ENCODE results near the gene ALPL.

The ALPL gene

DNA sequence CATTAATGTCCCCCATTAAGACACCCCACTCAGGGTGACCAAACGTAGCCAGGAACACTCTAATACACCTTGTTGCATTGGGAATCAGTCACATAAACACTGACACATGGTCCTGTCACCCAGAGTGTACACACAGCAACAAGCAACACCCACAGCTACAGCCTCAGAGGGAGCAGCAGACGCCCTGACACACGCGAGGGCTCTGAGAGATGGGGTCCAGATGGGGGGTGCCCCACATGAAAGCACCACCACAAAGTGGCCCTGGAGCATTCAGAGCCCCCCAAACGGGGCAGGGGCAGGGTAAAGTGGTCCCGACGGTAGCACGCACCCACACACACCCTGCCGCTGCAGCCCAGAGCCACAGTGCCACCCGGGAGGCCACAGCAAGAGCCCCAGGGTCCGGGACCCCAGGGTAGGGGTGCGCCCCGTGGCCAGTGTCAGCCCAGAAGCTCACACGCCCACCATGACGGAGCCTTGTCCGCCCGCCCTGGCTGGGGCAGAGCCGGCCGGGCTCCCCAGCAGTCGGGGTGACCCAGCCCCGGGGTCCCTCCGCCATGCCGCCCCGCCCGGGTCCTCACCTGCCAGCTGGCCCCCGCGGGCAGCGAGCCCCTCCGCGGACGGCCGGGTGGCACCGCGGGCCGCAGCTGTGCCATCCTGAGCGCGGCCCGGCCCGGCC is 112.7 kb downstream of the ALPL start:
- TF ChIP-seq, protein P1, sequence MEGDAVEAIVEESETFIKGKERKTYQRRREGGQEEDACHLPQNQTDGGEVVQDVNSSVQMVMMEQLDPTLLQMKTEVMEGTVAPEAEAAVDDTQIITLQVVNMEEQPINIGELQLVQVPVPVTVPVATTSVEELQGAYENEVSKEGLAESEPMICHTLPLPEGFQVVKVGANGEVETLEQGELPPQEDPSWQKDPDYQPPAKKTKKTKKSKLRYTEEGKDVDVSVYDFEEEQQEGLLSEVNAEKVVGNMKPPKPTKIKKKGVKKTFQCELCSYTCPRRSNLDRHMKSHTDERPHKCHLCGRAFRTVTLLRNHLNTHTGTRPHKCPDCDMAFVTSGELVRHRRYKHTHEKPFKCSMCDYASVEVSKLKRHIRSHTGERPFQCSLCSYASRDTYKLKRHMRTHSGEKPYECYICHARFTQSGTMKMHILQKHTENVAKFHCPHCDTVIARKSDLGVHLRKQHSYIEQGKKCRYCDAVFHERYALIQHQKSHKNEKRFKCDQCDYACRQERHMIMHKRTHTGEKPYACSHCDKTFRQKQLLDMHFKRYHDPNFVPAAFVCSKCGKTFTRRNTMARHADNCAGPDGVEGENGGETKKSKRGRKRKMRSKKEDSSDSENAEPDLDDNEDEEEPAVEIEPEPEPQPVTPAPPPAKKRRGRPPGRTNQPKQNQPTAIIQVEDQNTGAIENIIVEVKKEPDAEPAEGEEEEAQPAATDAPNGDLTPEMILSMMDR (IDR thresholded peaks at IDR 0.05; ENCODE audit: control extremely low read depth, extremely low read depth, low read depth, missing control alignments): no peak
- no peak for DNase-seq (ENCODE audit: extremely low spot score)
- ChIA-PET CTCF (no interaction called here), POLR2A (no interaction called here)

DNA sequence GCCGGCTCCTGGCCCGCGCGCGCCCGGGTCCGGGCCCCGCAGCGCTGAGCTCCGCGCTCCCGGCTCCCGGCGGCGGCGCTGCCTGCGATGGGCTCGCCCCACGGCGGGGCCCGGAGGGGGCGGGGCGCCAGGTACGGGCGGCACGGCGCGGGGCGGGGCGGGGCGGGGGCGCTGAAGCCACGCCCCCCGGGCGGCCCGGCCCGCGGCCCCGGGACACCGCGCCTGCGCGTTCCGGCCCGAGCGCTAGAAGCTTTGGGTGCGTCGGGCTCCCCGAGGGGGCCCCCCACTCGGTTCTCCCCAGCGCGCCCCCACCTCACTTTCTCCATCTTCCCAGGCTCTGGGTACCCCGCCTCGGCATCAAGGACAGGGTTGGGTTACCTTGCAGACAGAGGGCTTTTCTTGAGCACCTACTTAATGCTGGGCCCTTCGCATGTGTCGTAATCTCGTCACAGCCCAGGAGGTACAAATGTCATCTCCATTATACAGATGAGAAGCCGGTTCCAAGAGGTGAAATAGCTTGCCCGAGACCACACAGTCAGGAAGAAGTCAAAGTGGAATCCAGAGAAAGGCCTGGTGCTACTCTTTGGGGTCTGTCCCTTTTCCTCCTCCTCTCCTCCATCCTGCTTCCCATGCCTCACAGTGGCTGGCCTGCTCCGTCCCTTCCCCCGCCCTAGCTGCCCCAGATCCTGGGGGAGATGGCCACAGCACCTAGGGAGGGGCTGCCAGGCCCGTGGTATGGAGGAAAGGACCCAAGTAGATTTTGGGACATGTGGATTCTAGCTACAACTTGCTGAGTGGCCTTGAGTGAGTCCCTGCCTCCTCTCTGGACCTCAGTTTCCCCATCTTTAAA is 113.5 kb downstream of the ALPL start:
- TF ChIP-seq, protein P1 (IDR thresholded peaks at IDR 0.05; ENCODE audit: control extremely low read depth, extremely low read depth, low read depth, missing control alignments): no peak
- ChIA-PET CTCF (no interaction called here), POLR2A (no interaction called here)
- DNase-seq (ENCODE audit: extremely low spot score): peak; percentile 71

DNA sequence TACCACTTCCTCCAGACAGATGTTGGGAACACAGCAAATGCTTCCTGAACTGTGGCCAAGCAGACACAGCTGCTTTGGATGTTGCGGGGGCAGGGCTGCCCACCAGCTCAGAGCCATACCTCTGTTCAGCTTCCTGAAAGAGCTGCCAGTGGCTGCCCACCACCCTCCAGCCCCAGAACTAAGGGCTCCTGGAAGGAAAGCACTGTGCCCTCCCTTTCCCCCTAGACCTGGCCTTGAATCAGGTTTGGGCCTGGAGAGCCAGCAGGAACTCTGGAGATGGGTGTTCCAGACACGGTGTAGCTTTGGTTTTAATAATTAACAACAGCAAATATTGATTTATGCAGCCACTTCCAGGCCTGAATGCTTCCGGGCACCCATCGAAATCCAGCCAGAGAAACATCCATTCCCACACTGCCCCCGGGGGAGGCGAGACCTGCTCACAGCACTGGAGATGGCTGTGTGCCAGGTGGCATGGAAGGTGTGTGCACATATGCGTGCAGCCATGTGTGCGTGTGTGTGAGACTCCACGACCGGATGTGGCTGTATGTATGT is 114.3 kb downstream of the ALPL start:
- DNase-seq (ENCODE audit: extremely low spot score): no peak

DNA sequence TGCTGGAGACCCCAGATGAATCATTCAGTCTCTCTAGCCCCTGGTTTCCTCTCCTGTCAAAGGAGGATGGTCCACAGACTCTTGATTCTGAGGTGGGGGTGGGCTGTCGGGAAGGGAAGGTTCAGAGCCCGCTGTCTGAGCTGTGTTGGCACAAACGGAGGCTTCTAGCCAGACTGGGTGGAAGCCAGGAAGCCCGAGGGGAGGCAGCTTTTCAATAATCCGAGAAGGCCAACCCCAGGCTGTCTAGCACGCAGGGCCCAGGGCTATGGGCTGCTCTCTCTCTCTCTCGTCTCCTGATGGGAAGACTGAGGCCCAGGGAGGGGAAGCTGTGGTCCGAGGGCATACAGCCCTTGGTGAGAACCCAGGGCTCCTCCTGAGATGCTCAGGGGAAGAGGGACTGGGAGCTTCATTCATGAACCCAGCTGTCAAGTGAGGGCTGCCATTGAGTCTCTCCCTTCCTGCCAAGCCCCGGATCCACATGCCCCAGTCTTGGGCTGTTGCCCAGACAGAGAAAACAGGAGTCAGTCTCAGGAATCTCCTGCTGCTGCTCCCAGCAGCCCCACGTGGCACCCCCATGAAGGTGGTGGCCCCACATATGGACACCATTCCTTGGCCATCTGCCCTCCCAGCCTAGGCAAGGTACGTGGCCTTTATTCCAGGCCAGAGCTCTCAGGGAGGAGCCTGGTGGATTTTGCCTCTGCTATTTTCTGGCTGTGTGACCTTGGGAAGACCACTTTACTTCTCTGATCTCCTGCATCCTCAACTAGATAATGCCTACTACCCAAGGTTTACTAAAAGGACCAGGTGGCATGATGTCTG is 115.6 kb downstream of the ALPL start:
- POLR2A ChIA-PET: no interaction called here
- no peak for DNase-seq (ENCODE audit: extremely low spot score)
- CTCF ChIA-PET: interaction anchor here (1.0 to 1.5 kb wide), 3 partner anchors 9 to 29 kb away, joined by 3 to 4 read pairs (median 3); no protein-coding TSS in a partner anchor
- TF ChIP-seq, protein P1 (IDR thresholded peaks at IDR 0.05; ENCODE audit: control extremely low read depth, extremely low read depth, low read depth, missing control alignments): no peak

More for the DNA sequence above, 114.3 kb downstream of the ALPL start:
- ChIA-PET POLR2A (no interaction called here), CTCF (no interaction called here)
- TF ChIP-seq, protein P1 (IDR thresholded peaks at IDR 0.05; ENCODE audit: control extremely low read depth, extremely low read depth, low read depth, missing control alignments): no peak

DNA sequence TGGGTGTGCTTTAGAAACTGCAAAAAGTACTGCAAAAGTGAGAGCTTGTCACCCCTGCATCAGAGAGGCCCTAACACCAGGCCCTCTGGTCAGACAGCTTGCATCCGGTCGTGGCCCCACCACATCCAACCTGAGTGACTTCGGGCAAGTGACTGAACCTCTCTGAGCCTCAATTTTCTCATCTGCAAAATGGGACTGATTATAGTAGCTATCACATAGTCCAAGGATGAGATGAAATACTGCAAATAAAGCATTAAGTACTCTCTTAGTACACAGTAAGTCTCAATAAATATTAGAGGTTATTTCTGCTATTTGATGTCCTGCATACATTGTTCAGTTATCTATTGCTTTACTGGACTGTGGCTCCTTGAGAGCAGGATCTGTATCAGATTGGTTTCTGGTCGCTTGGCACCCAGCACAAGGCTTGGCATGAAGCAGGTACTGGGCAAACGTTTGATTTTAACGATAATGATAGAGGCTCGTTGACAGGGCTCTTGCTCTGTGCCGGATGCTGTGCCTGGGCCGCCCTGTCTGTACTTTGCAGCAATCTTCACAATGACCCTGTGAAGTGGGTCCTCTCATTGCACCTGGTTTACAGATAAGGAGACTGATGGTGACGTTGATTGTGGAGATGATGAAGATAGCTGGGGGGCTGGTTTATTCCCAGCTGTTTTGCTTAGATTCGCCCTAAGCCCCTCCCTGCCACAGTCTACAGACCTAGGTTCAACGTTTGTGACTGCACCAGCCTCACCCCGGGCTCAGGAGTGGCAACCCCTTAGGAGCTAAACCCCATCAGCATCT is 116.4 kb downstream of the ALPL start:
- POLR2A ChIA-PET: no interaction called here
- DNase-seq (ENCODE audit: extremely low spot score): no peak
- TF ChIP-seq, protein P1 (IDR thresholded peaks at IDR 0.05; ENCODE audit: control extremely low read depth, extremely low read depth, low read depth, missing control alignments): no peak
- CTCF ChIA-PET: interaction anchor here (1.0 to 1.5 kb wide), 3 partner anchors 10 to 30 kb away, joined by 3 to 4 read pairs (median 3); no protein-coding TSS in a partner anchor

Measured in GM10248 (cell line).